ENCODE results near the gene RAD51B. TPM values are rescaled to one million over a fixed set of nuclear protein-coding genes. Genes with fewer than 3 reads are reported as not detected.

RAD51B gene
- total RNA-seq, 1 experiment from 2014 or later = 10.8 TPM

- no peak overlapping the region for H2AFZ ChIP-seq (ENCODE audit: low read length)
- ATAC-seq (no peak), DNase-seq (no peak)
- H3K27ac ChIP-seq (ENCODE audit: low read length) = no peak overlapping the region
- ChIA-PET CTCF (interaction anchor here (0.6 kb wide), 1 partner anchor 89 kb away, joined by 3 read pairs; no protein-coding TSS in a partner anchor), POLR2A (ENCODE audit: unreplicated experiment) (interaction anchor here (0.5 kb wide), 1 partner anchor 413 kb away, joined by 3 read pairs; no protein-coding TSS in a partner anchor)
- H3K9me2 ChIP-seq (replicated peaks; ENCODE audit: low read length) = no peaks in the 10 kb centered on the region
- intact Hi-C loops (cut with micrococcal nuclease) = no loop called here
- no peaks in the 10 kb centered on the region for H3K36me3 ChIP-seq (ENCODE audit: low read depth, low read length)
- no peaks in the 10 kb centered on the region for H3K27me3 ChIP-seq (ENCODE audit: low read length)
- no TSS peak for BruUV-seq (replicated peaks)
- H3K4me2 ChIP-seq (ENCODE audit: low read length) = no peak overlapping the region
- TF ChIP-seq EZH2phosphoT487 (IDR thresholded peaks at IDR 0.05; ENCODE audit: borderline replicate concordance, low read length) (no peak), EZH2 (IDR thresholded peaks at IDR 0.05; ENCODE audit: low read length, unreplicated experiment) (no peak)
- H3K79me2 ChIP-seq (ENCODE audit: low read length) = no peaks in the 10 kb centered on the region
- no peaks in the 10 kb centered on the region for H3F3A ChIP-seq (ENCODE audit: low read length, unreplicated experiment)
- no peak overlapping the region for H3K4me3 ChIP-seq (ENCODE audit: low read length)
- H3K9me3 ChIP-seq (ENCODE audit: low read length) = no peaks in the 10 kb centered on the region
- H3K4me1 ChIP-seq (ENCODE audit: insufficient read depth, low read length) = no peaks in the 10 kb centered on the region
- H3K9ac ChIP-seq (ENCODE audit: low read length) = no peak overlapping the region
- no peaks in the 10 kb centered on the region for H4K20me1 ChIP-seq (ENCODE audit: low read length)
Observed at GRCh38 chr14:68727315-68728047, 907.9 kb downstream of the RAD51B start.

DNA sequence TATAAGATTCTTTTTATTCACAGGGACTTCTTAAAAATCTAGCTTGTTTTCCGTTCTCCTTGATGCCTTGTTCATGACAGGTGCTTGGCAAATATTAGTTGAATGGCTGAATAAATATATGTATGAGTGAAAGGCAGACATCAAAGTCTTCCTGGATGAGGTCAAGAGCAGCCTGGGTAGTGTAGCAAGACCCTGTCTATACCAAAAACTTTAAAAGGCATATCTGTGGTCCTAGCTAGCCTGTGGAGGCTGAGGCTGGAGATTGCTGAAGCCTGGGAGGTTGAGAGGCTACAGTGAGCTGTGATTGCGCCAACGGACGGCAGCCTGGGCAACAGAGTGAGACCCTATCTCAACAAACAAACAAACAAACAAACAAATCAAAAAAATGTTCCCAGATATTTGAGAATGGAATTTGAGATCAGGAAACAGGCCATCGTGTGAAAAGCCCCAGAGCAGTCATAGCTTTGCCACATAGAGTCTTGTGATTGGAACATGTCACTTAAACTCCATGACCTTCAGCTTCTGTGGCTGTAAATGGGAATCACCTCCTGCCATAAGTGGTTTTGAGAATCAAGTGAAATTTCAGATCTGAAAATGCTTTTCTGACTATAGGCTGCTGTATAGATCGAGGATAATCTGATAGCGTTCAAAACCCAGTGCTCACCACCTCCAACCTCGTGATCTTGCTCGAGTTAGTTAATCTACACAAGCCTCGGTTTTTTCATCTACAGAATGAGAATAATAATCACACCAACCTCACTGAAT, 908.9 kb downstream of the RAD51B start:
- H3K4me2 ChIP-seq (ENCODE audit: low read length) = no peak overlapping the region
- no peaks in the 10 kb centered on the region for H3K9me3 ChIP-seq (ENCODE audit: low read length)
- no peaks in the 10 kb centered on the region for H3K4me1 ChIP-seq (ENCODE audit: insufficient read depth, low read length)
- intact Hi-C loops (cut with micrococcal nuclease) = no loop called here
- POLR2A ChIA-PET (ENCODE audit: unreplicated experiment) = interaction anchor here (0.5 kb wide), 1 partner anchor 414 kb away, joined by 3 read pairs; no protein-coding TSS in a partner anchor
- no peak for DNase-seq
- H3F3A ChIP-seq (ENCODE audit: low read length, unreplicated experiment) = no peaks in the 10 kb centered on the region
- H3K27me3 ChIP-seq (ENCODE audit: low read length) = no peaks in the 10 kb centered on the region
- no TSS peak for BruUV-seq (replicated peaks)
- no peak for ATAC-seq
- H3K36me3 ChIP-seq (ENCODE audit: low read depth, low read length) = no peaks in the 10 kb centered on the region
- TF ChIP-seq, protein P1, sequence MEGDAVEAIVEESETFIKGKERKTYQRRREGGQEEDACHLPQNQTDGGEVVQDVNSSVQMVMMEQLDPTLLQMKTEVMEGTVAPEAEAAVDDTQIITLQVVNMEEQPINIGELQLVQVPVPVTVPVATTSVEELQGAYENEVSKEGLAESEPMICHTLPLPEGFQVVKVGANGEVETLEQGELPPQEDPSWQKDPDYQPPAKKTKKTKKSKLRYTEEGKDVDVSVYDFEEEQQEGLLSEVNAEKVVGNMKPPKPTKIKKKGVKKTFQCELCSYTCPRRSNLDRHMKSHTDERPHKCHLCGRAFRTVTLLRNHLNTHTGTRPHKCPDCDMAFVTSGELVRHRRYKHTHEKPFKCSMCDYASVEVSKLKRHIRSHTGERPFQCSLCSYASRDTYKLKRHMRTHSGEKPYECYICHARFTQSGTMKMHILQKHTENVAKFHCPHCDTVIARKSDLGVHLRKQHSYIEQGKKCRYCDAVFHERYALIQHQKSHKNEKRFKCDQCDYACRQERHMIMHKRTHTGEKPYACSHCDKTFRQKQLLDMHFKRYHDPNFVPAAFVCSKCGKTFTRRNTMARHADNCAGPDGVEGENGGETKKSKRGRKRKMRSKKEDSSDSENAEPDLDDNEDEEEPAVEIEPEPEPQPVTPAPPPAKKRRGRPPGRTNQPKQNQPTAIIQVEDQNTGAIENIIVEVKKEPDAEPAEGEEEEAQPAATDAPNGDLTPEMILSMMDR (conservative IDR thresholded peaks at IDR 0.05; ENCODE audit: low read depth, low read length) = no peak
- no peak for TF ChIP-seq EZH2 (IDR thresholded peaks at IDR 0.05; ENCODE audit: low read length, unreplicated experiment)
- no peak for TF ChIP-seq EZH2phosphoT487 (IDR thresholded peaks at IDR 0.05; ENCODE audit: borderline replicate concordance, low read length)
- CTCF ChIA-PET = interaction anchor here (0.5 to 0.6 kb wide), 2 partner anchors 88 to 513 kb away, joined by 3 read pairs; no protein-coding TSS in a partner anchor
- no peaks in the 10 kb centered on the region for H3K9me2 ChIP-seq (replicated peaks; ENCODE audit: low read length)
- H3K27ac ChIP-seq (ENCODE audit: low read length) = no peak overlapping the region
- H2AFZ ChIP-seq (ENCODE audit: low read length) = no peak overlapping the region
- no peaks in the 10 kb centered on the region for H4K20me1 ChIP-seq (ENCODE audit: low read length)
- H3K4me3 ChIP-seq (ENCODE audit: low read length) = no peak overlapping the region
- H3K9ac ChIP-seq (ENCODE audit: low read length) = no peak overlapping the region
- no peaks in the 10 kb centered on the region for H3K79me2 ChIP-seq (ENCODE audit: low read length)

GRCh38 chr14:68729556-68729955, 910.0 kb downstream of the RAD51B start:
- H3K4me3 ChIP-seq (ENCODE audit: low read length) = no peak overlapping the region
- intact Hi-C loops (cut with micrococcal nuclease) = no loop called here
- no peaks in the 10 kb centered on the region for H3F3A ChIP-seq (ENCODE audit: low read length, unreplicated experiment)
- H3K4me1 ChIP-seq (ENCODE audit: insufficient read depth, low read length) = no peaks in the 10 kb centered on the region
- H3K9ac ChIP-seq (ENCODE audit: low read length) = no peak overlapping the region
- BruUV-seq (replicated peaks) = no TSS peak
- no peaks in the 10 kb centered on the region for H3K36me3 ChIP-seq (ENCODE audit: low read depth, low read length)
- no peak overlapping the region for H3K4me2 ChIP-seq (ENCODE audit: low read length)
- no peak overlapping the region for H2AFZ ChIP-seq (ENCODE audit: low read length)
- DNase-seq = no peak
- CTCF ChIA-PET = no interaction called here
- H3K27ac ChIP-seq (ENCODE audit: low read length) = no peak overlapping the region
- H3K79me2 ChIP-seq (ENCODE audit: low read length) = no peaks in the 10 kb centered on the region
- no peaks in the 10 kb centered on the region for H4K20me1 ChIP-seq (ENCODE audit: low read length)
- no peaks in the 10 kb centered on the region for H3K27me3 ChIP-seq (ENCODE audit: low read length)
- ATAC-seq = no peak
- H3K9me3 ChIP-seq (ENCODE audit: low read length) = no peaks in the 10 kb centered on the region
- H3K9me2 ChIP-seq (replicated peaks; ENCODE audit: low read length) = no peaks in the 10 kb centered on the region
- TF ChIP-seq, protein P1 (conservative IDR thresholded peaks at IDR 0.05; ENCODE audit: low read depth, low read length) = no peak
- no peak for TF ChIP-seq EZH2phosphoT487 (IDR thresholded peaks at IDR 0.05; ENCODE audit: borderline replicate concordance, low read length)
- TF ChIP-seq EZH2 (IDR thresholded peaks at IDR 0.05; ENCODE audit: low read length, unreplicated experiment) = no peak
- POLR2A ChIA-PET (ENCODE audit: unreplicated experiment) = no interaction called here

Measured in PC-3 (cell line).